HG02571 (cell line): ENCODE results near the gene TSHZ1.
A peak's percentile ranks its signal among the peaks of the same experiment; 100 is the strongest.

Source experiments
- ATAC-seq: cut with Tn5 transposase; IDR thresholded peaks from one replicate; pipeline ENCODE4 v1.9.1; 2021; ENCODE audit warnings: mild to moderate bottlenecking, moderate library complexity; ENCODE audit not compliant: unreplicated experiment

TSHZ1 gene

GRCh38 chr18:75246721-75247610 is 36.4 kb downstream of the TSHZ1 start:
- ATAC-seq: no peak

DNA sequence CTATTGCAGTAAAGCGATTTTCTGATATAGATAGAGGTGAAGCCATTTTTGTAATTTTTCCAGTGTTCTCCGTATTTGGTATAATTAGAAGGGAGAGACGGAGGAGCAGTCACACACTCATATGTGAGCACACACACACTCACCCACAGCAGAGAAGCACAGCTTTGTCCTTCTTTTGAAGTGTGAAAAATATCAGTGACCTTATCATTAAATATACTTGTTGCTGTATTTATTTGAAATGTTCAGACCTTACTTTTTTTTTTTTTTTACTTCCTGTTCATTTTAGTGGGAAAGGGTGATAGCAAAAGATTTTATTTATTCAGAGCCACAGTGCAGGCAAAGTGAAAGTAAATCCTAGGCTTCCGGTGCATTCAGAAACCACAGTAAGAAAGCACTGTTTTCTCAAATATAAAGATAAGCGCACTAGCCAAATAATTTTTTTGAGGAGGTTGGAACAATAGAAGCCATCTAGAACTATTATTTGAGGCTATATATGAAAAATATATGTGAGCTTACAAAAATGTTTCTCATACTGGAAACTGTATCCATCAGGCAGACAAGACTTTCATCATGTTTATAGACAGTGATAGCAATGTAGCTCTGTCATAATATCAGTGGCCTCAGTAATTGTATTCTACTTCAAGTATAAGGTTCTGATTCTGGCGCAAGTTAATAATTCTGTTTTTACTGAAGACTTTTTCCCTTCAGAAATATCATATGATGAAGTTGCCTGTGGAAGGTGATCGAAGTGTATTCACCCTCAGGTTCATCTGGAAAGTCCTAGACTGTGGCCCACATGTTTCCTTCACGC is 37.2 kb downstream of the TSHZ1 start:
- ATAC-seq: no peak

- no peak for ATAC-seq
Measured at GRCh38 chr18:75248426-75249174, 38.0 kb downstream of the TSHZ1 start.

DNA sequence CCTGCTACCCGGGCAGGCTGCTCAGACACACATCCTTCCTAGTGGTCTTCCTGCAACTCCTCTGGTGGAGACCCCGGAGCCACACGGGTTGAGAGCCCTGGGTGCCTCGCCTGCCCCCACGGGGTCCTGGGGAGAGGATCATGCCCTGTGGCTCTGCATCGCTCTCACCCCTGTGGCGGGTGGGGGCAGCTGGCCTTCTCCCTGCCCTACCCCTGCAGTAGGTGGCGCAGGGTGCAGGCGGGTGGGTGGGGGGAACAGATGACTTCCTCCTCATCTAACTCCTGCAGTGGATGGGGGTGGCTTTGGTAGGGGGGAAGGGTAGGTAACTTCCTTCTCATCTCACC is 38.5 kb downstream of the TSHZ1 start:
- no peak for ATAC-seq

DNA sequence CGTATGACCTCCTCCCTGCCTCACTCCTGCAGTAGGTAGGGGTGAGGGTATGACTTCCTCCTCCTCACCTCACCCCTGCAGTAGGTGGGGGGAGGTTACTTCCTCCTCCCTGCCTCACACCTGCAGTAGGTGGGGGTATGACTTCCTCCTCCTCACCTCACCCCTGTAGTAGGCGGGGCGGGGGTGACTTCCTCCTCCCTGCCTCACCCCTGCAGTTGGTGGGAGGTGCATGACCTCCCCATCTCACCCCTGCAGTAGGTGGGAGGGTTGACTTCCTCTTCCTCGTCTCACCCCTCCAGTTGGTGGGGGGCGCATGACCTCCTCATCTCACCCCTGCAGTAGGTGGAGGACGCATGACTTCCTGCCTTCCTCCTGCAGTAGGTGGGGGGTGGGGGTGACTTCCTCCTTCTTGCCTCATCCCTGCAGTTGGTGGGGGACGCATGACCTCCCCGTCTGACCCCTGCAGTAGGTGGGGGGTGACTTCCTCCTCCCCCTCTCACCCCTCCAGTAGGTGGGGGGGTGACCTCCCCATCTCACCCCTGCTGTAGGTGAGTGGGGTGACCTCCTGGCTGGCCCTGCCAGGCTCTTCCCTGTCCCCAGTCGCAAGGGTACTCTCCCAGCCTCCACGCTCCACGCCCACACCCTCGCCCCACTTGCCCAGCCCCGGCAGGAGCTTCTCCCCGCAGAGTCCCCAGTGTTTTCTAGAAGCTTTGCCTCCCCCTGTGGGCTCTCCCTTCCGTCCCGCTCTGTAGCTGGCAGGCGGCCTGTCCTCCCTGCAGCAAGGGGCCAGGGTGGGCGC is 39.3 kb downstream of the TSHZ1 start:
- no peak for ATAC-seq

DNA sequence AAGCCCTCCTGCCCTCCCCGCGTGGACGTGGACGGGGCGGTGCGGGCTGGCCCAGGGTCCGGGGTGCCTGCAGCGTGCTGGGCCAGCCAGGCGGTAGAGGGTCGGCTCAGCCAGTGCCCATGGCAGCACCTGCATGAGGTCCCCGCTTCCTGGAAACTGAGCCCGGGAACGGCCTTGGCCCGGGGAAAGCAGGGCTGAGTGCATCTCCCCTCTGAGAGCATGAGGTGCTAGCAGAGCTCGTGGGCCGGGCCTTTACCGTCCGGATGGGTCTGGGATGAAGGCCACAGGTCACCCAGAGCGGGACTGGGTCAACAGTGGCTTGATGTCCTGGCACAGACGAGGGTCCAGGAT is 39.8 kb downstream of the TSHZ1 start:
- ATAC-seq: no peak

DNA sequence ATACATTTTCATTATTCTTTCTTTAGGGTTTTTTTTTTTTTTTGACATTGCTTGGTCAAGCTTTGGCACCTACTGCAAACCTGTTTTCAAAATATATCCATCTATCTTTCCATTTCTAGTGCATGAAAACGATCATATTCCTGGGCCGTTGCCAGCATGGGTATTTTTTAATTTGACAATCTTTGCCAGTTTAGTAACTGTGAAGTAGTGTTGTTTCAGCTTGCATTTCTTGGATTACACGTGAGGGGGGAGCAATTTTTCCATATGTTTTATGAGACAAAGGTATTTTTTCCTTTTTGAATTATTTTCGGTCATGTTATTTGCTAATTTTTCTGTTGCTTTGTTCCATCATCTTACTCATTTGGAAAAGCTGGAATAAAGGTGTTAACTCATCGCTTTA is 40.9 kb downstream of the TSHZ1 start:
- no peak for ATAC-seq

GRCh38 chr18:75252136-75252535 is 41.5 kb downstream of the TSHZ1 start:
- no peak for ATAC-seq

DNA sequence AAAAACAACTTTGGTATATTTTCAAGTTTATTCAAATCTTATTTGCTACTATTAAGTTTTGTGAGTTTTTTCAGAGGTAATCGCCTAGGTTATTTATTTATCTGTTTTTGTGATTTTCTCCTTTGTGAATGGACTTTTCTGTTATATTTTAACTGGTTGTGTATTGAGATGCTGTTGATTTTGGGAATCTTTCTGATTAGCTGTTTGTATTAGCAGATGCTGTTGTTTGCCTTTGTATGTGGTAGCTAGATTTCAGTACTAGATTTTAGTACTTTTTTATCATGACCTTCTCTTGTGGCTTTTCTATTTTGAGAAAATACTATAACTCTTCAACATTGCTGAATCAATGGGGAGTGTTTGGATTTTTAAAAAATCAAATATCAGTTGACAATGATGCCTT is 42.4 kb downstream of the TSHZ1 start:
- ATAC-seq: no peak

DNA sequence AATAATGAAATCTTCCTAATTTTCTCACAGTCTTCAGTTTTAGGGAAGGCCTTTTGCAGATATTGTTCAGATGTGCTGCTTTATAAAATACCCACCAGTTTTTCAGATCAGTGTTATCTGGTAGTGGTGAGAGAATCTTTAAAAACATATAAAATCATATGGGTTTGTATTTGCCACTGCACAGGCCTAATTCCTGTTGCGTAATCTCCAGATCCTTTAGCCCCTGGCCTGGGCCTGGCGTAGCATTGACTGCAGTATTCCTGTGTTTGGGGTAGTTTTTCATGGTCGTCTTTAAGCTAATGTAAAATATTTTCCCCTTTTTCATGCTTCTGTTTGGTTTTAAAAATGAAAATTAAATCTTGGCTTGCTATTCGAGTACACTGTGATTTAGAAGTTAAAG is 43.2 kb downstream of the TSHZ1 start:
- ATAC-seq: no peak

DNA sequence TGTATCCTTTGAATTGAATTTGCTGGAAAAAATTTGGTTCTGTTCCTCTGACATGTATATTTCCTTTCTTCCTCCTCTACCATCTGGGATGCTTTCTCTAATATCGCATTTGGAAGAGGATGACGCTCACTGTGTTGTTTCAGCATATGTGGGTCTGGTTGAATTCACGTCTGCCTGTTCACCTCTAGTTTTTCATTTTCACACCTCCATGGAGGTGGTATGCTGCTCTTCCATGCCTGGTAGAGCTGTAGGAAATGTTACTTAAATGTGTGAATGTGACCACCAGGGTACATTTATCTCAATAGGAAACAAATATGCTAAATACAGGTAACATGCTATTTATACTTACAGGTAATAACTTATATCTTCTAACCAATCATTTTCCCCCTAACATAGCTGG is 44.5 kb downstream of the TSHZ1 start:
- no peak for ATAC-seq

DNA sequence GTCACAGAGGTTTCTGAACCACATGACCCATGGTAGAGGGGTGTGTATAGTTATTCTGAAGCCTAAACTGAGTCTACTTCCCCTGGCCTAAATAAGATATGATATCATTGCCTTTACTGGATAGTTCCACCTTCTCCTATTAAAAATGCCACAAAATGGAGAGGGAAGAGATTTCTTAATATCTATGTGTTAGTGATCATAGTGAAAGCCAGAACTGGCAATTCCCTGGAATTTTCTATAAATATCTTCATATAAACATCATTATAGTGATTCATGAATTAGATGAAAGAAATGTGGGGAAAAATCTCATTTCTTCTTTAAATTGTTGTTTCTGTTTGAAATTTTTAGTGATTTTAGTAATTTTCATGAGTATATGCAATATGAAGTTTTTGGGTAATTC is 45.8 kb downstream of the TSHZ1 start:
- ATAC-seq: no peak

DNA sequence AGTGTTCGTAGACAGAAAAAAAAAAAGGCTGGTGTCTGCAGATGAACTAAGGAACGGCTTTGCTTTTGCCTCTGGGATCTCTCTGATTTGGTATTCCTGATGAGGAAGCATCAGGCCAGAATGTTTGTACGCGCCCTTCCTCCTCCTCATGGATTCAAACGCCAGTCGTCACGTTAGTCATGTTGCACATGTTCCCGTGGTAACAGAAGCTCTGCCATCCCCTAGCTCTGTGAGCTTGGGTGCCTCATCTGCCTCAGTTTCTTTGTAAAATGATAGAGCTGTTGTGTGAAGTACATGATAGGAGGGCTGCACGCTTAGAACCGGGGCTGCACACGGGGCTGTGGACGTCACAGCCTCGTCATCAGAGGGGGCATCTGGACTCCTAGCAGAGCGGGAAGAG is 47.0 kb downstream of the TSHZ1 start:
- no peak for ATAC-seq

GRCh38 chr18:75261430-75262223 is 51.0 kb downstream of the TSHZ1 start:
- ATAC-seq: peak; percentile 91

DNA sequence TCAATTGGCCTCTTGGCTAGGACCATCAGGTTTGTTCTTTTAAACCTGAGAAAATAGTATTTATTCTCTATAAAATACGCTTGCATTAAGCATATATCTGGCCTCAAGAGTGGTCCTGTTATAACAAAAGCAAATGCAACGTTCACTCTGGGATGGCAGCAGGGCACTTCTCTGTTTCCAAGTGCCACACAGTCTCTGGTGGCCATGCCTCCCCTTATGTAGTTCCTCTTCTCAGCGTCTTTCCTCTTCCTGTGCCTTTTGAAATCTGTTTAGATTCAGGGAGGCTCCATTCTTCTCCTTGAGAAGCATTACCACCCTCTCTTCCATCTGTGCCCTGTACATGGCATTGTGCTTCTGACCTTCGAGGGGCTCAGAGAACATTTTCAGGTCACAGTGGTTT is 51.9 kb downstream of the TSHZ1 start:
- ATAC-seq: no peak

GRCh38 chr18:75264195-75264594 is 53.6 kb downstream of the TSHZ1 start:
- ATAC-seq: no peak

DNA sequence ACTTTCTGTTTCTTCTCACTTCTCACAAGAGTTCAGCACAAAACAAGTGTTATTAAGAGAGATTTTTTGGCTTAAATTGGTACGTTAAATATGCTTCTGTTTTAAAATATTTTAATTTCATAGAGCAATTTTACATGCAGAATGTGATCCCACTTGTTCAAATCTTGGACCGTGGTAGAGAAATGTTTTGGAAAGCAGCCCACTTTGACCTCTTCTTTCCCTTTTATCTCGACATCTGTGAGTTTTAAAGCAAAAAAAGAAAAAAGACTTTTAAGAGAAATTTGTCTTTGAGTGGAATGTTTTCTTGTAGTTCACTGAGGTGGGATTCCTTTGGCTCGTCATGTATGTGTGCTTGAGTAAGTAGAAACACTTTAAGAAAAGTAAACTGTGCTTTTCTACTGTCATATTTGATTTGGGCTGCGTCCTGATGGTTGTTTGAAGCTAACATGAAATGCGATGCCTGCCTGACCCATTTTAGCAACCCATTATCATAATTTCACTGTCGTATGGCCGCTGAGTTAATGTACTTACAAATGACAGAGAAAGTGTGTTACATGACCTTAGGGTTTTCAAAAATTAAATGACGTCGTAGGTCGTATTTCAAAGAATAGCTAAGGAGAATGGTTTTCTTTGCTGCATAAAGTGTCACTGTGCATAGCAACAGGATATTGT is 54.5 kb downstream of the TSHZ1 start:
- ATAC-seq: no peak

DNA sequence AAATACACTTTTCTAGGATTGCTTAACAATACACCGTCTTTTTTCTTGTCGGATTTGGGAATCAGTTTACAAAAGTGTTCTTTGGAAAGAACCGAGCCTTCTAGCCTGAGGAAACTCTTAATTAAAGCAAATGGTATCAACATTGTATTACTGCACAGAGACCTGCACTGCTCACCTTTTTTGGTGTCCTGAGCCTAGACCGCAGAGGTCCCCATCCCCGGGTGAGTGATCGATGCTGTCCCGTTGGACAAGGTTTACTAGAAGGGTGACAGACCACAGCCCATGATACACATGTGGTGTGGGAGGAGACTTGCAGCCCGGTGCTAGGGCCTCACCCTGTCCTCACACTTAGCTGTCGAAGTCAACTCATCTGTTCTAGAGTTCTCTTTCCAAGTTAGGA is 55.3 kb downstream of the TSHZ1 start:
- ATAC-seq: no peak

- ATAC-seq: peak; percentile 96
Measured at GRCh38 chr18:75267643-75268363, 57.2 kb downstream of the TSHZ1 start.
